ENCODE measurements around the gene RUNX3.

DNA sequence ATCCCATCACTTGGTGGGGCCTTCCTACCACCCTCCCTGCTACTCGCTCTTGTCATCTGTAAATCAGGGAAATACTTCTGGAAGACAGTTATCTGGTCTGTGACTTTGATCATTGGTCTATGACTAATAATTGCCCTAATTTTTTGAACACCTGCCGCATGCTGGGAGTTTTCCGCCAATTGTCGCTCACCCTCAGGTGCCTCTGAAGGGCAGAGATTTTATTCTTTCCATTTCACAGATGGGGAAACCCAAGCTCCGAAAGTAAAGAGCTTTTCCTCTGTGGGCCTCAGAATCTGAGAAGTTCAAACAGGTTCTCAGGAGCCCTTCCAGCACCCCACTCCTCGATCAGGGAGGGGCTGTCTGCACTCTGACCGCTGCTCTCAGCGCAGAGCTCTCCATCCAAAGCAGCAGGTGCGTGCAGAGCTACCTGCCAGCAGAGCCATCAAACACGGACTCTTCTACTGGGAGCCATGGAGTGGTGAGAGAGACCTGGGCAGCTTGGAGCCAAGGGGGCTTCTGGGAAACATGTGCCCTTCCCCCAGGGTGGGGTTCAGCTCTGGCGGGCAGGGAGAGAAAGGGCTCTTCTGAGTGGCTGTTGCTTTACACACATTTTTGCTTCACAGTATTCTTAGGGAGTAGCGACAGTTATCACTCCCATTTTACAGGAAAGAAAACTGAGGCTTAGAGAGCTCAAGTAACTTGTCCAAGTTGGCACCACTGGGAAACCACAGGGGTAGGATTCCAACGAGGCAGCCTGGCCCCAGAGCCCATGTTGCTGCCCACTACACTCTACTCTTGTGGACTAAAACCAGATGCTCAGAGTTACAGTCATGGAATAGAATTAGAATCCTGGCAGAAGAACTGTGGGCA lies 5.8 kb upstream of the RUNX3 start:
- TF ChIP-seq, protein P1, sequence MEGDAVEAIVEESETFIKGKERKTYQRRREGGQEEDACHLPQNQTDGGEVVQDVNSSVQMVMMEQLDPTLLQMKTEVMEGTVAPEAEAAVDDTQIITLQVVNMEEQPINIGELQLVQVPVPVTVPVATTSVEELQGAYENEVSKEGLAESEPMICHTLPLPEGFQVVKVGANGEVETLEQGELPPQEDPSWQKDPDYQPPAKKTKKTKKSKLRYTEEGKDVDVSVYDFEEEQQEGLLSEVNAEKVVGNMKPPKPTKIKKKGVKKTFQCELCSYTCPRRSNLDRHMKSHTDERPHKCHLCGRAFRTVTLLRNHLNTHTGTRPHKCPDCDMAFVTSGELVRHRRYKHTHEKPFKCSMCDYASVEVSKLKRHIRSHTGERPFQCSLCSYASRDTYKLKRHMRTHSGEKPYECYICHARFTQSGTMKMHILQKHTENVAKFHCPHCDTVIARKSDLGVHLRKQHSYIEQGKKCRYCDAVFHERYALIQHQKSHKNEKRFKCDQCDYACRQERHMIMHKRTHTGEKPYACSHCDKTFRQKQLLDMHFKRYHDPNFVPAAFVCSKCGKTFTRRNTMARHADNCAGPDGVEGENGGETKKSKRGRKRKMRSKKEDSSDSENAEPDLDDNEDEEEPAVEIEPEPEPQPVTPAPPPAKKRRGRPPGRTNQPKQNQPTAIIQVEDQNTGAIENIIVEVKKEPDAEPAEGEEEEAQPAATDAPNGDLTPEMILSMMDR (IDR thresholded peaks at IDR 0.05): no peak
- TF ChIP-seq POLR2A (IDR thresholded peaks at IDR 0.05): no peak
